Ramos (cell line): ENCODE data around the gene SCG3.

Source experiments
- in situ Hi-C: fragments of 300-500 bp; cut with MboI; formaldehyde crosslinking; loops from one replicate; pipeline ENCODE4 v1.14.3; 2022; ENCODE audit warnings: low sequenced_read_pairs; ENCODE audit not compliant: unreplicated experiment

The SCG3 gene

GRCh38 chr15:51677021-51677420 lies 4.3 kb upstream of the SCG3 start:
- in situ Hi-C loops = no loop called here

- in situ Hi-C loops = no loop called here
These were observed 3.9 kb upstream of the SCG3 start for GRCh38 chr15:51677452-51677851.

DNA sequence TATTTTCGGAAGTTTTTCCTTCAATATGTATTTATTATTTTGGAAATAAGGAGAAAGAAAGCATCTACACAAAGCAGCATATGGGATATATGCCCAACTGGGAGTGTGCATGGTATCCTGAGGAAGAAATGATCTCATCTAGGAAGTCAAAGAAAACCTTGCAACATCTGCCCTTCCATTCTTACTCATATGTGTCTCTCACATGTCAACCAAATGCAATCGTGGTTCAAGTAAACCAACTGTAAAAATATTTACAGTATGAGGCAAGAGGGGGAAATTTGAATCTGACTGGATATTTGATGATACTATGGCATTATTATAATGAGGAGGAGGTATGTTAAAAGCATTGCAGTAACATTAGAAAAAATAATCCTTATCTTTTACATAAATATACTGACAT lies 3.2 kb upstream of the SCG3 start:
- in situ Hi-C loops = no loop called here

GRCh38 chr15:51680321-51680720 lies 982 bp upstream of the SCG3 start:
- in situ Hi-C loops = no loop called here

DNA sequence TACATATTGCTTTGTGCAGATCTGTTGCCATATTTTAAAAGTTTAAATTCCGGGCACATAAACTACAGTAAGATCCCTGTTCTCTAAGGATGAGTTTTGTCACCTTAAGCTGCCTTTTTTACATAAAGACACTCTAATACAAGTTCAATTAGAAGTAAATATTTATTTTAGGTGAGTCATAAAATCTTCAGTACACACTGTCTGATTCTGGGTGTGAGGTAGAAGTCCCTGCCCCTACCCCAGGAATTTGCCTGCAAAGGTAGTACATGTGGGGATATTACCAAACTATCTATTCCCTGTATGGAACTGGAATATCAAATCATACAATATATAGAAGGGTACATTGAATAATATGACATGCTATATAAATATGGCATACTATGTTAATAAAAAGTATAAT lies 6.3 kb downstream of the SCG3 start:
- in situ Hi-C loops = no loop called here

GRCh38 chr15:51688863-51689262 lies 7.6 kb downstream of the SCG3 start:
- in situ Hi-C loops = no loop called here

- in situ Hi-C loops = no loop called here
These were observed 10.9 kb downstream of the SCG3 start for GRCh38 chr15:51692154-51692553.

DNA sequence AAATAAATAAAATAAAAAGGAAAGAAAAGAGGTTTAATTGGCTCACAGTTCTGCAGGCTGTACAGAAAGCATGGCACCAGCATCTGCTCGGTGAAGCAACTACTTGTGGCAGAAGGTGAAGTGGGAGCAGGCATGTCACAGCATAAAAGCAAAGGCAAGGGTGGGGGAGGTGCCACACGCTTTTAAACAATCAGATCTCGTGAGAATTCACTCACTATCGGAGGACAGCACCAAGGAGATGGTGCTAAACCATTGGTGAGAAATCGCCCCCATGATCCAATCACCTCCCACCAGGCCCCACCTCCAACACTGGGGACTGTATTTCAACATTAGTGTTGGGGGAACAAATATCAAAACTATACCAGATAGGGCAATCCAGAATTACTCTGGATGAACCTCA lies 15.3 kb downstream of the SCG3 start:
- in situ Hi-C loops = no loop called here

- in situ Hi-C loops = no loop called here
These were observed 15.9 kb downstream of the SCG3 start for GRCh38 chr15:51697163-51697562.

- in situ Hi-C loops = no loop called here
These were observed 18.1 kb downstream of the SCG3 start for GRCh38 chr15:51699373-51699772.

DNA sequence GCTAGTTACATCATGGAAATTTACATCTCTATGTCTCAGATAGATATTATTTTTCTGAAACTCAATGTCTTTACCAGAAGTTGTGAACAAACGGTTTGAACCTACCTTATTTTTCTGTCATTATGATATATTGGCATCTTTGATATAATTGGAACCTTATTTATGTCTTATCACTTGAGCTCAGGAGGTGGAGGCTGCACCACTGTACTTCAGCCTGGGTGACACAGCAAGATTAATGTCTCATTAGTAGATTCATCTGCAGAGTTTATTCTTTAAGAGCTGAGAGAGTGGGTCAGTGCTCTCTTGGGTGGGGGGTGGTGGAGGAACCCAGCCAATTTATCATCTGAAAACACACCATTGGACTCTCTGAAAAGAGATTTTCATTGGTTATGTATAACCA lies 21.4 kb downstream of the SCG3 start:
- in situ Hi-C loops = no loop called here

DNA sequence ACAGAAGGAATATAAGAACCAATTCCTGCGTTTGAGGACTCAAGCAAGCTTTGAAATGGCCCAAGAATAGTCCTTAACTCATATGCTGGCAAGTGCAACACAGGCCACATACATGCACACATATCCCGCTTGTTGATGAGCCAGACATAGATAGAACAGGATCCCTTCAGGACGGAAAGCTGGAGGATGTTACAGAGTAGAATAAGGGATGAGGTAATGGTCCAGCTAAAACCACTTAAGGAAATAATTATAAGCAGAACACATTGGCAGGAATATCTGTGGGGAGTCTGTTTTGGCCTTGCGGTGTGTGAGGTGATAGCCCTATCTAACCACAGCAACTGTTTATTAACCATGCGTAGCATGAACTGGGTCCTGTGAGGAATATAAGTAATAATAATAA lies 25.0 kb downstream of the SCG3 start:
- in situ Hi-C loops = no loop called here

- in situ Hi-C loops = no loop called here
These were observed 25.8 kb downstream of the SCG3 start for GRCh38 chr15:51706926-51707608.

- in situ Hi-C loops = no loop called here
These were observed 26.7 kb downstream of the SCG3 start for GRCh38 chr15:51708013-51708412.

DNA sequence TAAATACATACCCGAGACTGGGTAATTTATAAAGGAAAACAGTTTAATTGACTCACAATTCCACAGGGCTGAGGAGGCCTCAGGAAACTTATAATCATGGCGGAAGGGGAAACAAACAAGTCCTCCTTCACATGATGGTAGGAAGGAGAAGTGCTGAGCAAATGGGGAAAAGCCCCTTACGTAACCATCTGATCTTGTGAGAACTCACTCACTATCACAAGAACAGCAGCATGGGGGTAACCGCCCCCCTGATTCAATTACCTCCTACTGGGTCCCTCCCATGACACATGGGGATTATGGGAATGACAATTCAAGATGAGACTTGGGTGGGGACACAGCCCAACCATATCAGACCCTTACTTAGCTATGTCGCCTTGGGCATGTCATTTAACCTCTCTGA lies 27.7 kb downstream of the SCG3 start:
- in situ Hi-C loops = no loop called here

DNA sequence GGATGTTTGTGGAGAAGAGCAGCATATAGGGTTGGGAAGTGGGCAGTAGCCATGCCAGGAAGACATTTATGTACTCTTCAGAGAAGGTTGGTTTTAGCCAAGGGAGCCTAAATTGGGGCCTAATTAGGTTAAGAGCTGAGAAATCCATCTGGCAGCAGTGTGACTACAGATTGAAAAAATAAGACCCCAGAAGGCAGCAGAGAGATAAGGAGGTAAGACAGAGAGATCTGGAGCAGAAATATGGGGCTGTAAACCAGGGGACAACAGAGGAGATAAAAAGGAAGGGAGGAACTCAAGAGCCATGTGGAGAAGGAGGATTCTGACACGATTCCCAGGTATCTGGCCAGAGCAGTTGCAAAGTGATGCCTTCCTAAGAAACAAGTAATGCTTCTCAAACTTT lies 32.9 kb downstream of the SCG3 start:
- in situ Hi-C loops = no loop called here

DNA sequence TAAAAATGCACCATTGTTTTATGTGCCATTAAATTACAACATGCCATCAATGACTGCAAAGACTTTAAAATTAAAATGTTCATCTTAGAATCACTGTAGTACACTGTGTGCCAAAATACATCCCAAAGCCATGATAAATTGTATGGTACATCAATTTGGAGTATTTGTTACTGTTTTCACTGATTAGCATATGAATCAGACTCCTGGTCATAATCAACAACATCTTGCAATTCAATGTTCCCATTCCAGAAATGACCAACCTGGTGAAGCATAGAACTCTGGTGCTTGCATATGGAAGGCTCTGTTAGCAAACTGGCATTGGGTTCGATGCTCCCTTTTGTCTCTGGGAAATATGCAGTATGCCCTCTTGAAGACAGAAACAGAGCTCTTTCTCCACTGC lies 33.6 kb downstream of the SCG3 start:
- in situ Hi-C loops = no loop called here

GRCh38 chr15:51718219-51718618 lies 36.9 kb downstream of the SCG3 start:
- in situ Hi-C loops = no loop called here

- in situ Hi-C loops = no loop called here
These were observed 37.4 kb downstream of the SCG3 start for GRCh38 chr15:51718746-51719145.

GRCh38 chr15:51720201-51720995 lies 39.1 kb downstream of the SCG3 start:
- in situ Hi-C loops = no loop called here

DNA sequence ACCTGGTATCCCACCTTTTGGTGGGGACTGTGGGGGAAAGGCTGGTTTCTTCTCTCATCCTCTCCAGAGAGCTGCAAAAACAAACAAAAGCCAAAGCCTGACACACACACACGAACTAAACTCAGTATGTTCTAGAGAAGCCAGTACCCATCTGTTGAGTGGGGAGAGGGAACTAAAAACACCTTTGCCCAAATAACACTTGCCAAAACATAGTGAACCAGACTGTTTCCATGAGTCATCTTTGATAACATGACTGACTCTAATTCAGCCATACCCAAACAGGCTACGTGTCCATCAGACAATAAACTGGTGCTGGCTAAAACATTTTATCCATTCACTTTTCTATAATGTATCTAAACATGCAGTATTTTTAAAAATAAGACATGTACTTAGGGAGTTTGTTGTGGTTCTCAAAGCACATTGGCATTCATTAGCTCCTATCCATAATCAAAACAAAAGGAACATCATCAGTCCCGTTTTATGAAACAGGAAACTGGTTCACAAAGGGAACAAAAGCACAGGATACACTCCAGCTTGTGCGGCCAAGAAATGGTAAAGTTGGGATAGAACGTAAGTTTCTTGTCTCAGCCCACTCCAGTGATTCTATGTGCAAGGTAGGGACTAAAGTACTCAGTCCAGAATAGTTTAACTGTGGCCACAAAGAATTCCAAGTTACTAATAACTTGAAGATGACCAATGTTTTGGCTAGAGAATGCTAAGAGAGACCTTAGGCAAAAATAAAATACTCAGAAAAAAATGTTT lies 40.1 kb downstream of the SCG3 start:
- in situ Hi-C loops = no loop called here
